Fibroblast of lung (primary cell): ENCODE data around the gene TBX10.
A peak's percentile ranks its signal among the peaks of the same experiment; 100 is the strongest.

Experiments used
- CTCF ChIP-seq, 2 donors: IDR thresholded peaks in 1 of 2; conservative IDR thresholded peaks in 1 of 2; 1 replicate in 1 of 2; 2 replicates in 1 of 2; pipeline ENCODE4 v1.5.1; 2011 to 2012; ENCODE audit warnings: low read length in 2 of 2, control low read depth in 1 of 2, inconsistent platforms in 1 of 2, low read depth in 1 of 2, mild to moderate bottlenecking in 1 of 2
- EZH2 ChIP-seq: IDR thresholded peaks from 2 replicates; pipeline ENCODE4 v1.5.1; 2012; ENCODE audit warnings: low read length, control low read depth, mild to moderate bottlenecking; ENCODE audit errors: missing control alignments

GRCh38 chr11:67644042-67644441, 4.5 kb upstream of the TBX10 start:
- TF ChIP-seq CTCF (conservative IDR thresholded peaks at IDR 0.05 in 1 of 2, IDR thresholded peaks at IDR 0.05 in 1 of 2; ENCODE audit: low read depth in 1 of 2, low read length in 2 of 2) (peak in 1 of 2 donors; percentile 34), EZH2 (no peak)
